Left colon (tissue), 2 donors: ENCODE data around the gene HENMT1. TPM values are rescaled to one million over a fixed set of nuclear protein-coding genes. Genes with fewer than 3 reads are reported as not detected.

Source experiments
- total RNA-seq, 2 donors: library from RNA; stranded (reverse); fragmentation: NEBNext Ultra II Directional; extraction: Animal tissue kit (Norgen Biotek cat#: 25700); gene quantifications; one replicate each; pipeline ENCODE4 v1.2.1, GENCODE V29; 2021
- donor health status: DM: no; HTN: no; CAD: no.
- donor health status: DM: yes; HTN: yes; CAD: no.

Gene HENMT1
- total RNA-seq, 2 donors from 2014 or later = 6.6 to 7.3 TPM

Other genes with a start within 250 kb of the HENMT1 start
- under 1 TPM; 0.34 to 0.89 TPM for gene NBPF6, start 210.8 kb downstream of the HENMT1 start, total RNA-seq
- 10 to 100 TPM; 31.1 to 35.8 TPM for gene EEIG2, start 101.0 kb downstream of the HENMT1 start, total RNA-seq
- 10 to 100 TPM; 25.5 to 31.0 TPM for gene PRPF38B, start 31.2 kb upstream of the HENMT1 start, total RNA-seq
- not detected for gene FNDC7, start 51.8 kb upstream of the HENMT1 start, total RNA-seq
- 10 to 100 TPM; 59.0 to 75.5 TPM for gene STXBP3, start 85.6 kb upstream of the HENMT1 start, total RNA-seq
- gene AKNAD1, start 196.0 kb upstream of the HENMT1 start, total RNA-seq = not detected
- gene GPSM2, start 215.9 kb upstream of the HENMT1 start, total RNA-seq = 10 to 100 TPM; 22.5 to 28.7 TPM